Measurements from ENCODE around the gene C1orf21.

The C1orf21 gene

DNA sequence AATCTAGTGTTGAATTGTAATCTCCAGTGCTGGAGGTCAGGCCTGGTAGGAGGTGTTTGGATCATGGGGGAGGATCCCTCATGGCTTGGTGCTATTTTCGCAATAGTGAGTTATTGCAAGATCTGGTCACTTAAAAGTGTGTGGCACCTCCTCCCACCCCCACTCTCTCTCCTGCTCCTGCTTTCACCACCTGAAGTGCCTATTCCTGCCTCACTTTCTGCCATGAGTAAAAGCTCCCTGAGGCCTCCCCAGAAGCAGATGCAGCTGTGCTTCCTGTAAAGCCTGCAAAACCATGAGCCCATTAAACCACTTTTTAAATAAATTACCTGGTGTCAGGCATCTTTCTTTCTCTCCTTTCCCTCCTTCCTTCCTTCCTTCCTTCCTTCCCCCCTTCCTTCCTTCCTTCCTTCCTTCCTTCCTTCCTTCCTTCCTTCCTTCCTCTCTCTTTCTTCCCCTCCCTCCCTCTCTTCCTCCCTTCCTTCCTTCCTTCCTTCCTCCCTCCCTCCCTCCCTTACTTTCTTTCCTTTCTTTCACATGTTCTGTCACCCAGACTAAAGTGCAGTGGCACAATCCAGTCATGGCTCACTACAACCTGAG, 172.4 kb downstream of the C1orf21 start:
- no peak for DNase-seq

GRCh38 chr1:184562806-184563205, 176.0 kb downstream of the C1orf21 start:
- no peak for DNase-seq

GRCh38 chr1:184563308-184563707, 176.5 kb downstream of the C1orf21 start:
- peak; percentile 29 for DNase-seq

DNA sequence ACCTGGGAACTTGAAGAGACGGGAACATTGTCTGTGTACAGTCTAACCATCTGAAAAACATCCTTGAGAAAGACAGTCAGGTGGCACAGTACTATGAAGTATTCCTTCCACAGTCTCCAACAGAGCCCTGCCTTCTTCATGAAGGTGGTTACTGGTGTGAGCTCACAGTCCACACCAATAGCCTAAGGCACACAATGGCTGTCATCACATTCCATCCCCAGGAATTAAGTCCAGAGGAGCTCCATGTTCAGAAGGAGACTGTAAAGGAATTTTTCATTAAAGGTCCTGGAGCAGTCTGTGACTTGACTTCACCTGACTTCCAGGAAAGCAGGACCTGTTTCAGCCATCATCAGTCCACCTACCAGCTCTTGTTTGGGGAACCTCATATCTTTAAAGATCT, 180.2 kb downstream of the C1orf21 start:
- peak; percentile 9 for DNase-seq

GRCh38 chr1:184567637-184568036, 180.8 kb downstream of the C1orf21 start:
- DNase-seq = peak; percentile 53

GRCh38 chr1:184568148-184568547, 181.3 kb downstream of the C1orf21 start:
- DNase-seq = no peak

DNA sequence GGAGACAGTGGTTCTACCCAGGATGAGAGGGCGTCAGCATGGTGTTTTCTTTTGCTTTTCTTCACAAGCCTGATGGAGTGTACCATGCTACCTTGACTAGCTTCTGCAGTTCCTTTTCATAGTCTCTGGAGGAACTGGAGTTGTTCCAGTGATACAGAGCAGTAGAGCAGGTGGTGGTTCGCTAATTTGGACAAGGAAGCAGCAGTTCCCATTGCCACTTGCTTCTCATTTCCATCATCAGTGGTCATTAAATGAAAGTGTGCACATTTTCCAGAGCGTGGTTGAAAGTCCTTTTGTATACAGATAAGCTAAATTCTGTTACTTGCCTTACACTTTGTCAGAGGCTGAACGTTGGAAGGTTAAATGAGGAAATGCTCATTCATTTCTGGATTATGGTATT, 182.3 kb downstream of the C1orf21 start:
- no peak for DNase-seq

DNA sequence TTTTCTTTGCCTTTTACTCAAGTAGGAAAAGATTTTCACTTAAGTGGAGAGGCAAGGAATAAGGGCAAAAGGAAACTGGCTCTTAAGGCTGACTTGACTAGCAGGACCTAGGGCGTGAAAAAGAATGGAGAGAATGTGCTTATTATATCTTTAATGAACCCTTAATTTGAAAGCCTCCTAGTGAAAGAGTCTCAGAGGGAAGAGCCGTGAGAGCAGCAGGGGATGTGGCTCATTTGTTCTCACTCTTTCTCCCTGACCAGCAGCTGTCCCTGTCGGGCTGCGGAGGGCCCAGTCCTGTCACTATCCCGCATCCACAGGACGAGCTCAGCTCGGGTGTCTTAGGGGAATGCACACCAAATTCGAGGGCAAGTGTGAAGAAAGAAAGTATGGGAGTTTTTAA, 187.8 kb downstream of the C1orf21 start:
- no peak for DNase-seq

DNA sequence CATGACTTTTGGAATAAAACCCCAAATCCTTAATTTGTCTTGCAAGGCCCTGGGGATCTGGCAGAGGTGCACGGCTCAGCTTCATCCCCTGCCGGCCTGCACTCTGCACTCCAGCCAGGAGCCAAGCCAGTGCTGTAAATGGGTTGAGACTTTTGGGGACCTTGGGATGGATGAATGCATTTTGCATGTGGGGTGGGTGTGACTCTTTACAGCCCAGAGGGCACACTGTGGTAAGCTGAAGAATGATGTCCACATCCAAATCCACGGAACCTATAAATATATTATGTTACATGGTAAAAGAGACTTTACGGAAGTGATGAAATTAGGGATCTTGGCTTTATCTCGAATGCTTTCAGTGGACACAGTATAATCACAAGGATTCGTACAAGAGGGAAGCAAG, 190.0 kb downstream of the C1orf21 start:
- DNase-seq = no peak

- no peak for DNase-seq
Measured at GRCh38 chr1:184577319-184577718, 190.5 kb downstream of the C1orf21 start.

- DNase-seq = no peak
Measured at GRCh38 chr1:184582411-184582810, 195.6 kb downstream of the C1orf21 start.

GRCh38 chr1:184583849-184584248, 197.0 kb downstream of the C1orf21 start:
- no peak for DNase-seq

DNA sequence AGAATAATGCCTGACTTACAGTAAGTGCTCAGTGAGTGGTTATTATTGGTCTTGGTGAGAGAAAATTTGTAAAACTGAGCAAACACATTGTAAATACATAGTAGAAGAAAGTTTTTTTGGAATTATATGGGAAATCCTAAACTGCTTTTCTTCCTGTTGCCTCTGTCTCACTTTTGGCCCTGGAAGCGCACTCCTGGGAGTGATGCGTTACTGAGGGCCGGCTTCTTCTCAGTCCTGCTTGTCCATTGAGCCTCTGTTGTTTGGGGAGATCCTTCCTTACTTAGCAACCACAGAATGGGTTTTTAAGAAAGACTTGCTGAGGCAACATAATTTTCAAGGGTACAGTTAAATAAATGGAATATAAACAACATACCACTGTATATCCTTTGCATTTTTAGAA, 201.9 kb downstream of the C1orf21 start:
- DNase-seq = no peak

- no peak for DNase-seq
Measured at GRCh38 chr1:184590163-184590750, 203.4 kb downstream of the C1orf21 start.

DNA sequence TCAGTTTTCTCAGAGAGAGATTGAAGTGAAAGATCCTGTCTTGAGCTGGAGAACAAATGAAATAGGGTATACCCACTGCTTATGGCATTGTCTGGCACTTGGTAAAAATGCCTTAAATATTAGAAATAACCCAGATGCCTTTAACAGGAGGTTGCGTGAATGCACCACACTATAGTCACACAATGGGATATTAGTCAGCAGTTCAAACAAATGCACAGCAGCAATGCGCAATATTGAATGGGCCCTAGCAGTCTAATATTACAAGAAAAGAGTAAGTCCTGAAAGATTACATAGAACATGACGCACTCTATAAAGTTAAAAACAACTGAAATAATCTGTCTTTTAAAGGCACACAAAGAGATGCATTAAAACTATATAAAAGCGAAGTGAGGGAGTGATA, 206.8 kb downstream of the C1orf21 start:
- DNase-seq = peak; percentile 52

DNA sequence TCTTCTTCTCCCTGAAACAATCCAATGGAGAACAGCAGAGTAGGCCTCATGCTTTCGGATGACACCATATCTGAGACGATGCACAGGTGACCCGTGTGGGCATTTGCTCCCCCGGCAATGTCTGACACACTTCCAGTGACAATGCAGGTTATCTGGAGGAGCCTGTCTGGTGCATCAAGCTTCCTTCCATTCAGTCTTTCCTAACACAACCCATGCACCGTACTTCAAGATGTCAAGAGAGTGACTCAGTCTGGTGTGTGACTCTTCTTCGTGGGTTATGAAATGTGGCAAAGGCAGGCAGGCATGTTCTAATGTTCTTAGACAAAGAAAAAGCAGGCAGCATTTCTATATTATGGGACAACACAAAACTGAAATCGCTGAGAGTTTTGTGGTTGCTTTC, 208.8 kb downstream of the C1orf21 start:
- peak; percentile 68 for DNase-seq

GRCh38 chr1:184596950-184597645, 210.3 kb downstream of the C1orf21 start:
- DNase-seq = no peak

DNA sequence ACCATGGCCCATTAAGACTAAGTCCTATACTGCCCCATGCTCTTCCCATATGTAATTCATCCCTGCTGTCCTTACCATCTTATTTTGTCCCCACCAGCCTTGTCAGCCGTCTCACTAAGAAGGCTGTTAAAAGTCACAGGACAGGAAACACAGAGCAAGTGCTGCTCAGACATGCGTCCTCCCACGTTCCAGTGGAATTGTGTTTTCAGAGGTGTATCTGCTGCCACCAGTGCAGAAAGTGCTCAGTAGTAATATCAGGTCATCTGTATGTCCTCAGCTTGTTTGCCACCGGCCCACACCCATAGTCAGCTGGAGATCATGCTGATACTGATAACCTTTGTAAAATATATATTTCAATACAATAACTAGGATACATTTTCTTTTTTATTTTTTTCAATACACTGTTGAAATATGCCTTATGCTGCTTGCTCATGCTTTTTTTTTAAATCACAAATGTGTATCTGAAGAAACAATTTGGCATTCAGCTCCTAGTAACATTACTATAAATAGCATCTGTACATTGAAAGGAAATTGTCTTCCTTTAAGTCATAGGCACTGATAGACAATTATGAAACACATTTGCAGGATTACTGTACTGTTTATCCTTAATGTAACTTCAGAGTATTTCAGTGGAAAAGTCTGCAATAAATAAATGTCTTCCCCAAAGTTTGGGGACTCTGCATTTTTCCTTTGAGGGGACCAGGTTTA, 211.0 kb downstream of the C1orf21 start:
- peak; percentile 52 for DNase-seq

DNA sequence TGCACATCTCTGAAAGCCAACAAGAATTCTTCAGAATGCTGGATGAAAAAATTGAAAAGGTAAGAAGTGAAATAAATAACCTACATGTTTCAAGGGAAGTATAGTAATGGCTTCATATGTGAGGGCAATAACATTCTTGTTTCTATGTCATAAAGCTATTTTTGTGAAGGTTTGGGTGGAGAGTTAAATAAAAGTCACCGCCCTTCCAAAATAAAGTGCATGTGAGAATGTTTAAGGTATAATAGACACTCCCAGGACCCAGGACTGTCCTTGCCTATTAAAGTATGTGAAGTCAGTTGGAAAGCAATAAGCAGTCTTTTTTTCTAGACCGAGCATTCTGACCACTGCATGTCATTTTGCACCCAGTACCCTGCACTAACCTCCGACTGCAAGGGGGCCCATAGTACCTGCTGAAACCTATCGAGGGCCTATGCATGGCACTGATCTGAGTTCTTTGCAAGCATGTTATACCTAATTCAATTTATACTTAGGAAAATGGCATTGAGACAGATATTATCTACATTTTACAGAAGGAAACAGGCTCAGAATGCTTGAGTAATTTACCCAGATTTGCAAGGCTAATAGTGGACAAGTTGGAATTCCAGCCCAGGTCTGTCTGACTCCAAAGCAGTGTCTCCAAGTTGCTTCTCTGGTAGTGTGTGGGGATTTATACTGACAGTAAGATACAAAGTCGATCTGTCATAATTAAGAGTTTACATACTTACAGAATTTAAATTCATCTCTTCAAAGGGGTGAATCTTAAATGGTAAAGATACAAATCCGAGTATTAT, 211.8 kb downstream of the C1orf21 start:
- DNase-seq = no peak

DNA sequence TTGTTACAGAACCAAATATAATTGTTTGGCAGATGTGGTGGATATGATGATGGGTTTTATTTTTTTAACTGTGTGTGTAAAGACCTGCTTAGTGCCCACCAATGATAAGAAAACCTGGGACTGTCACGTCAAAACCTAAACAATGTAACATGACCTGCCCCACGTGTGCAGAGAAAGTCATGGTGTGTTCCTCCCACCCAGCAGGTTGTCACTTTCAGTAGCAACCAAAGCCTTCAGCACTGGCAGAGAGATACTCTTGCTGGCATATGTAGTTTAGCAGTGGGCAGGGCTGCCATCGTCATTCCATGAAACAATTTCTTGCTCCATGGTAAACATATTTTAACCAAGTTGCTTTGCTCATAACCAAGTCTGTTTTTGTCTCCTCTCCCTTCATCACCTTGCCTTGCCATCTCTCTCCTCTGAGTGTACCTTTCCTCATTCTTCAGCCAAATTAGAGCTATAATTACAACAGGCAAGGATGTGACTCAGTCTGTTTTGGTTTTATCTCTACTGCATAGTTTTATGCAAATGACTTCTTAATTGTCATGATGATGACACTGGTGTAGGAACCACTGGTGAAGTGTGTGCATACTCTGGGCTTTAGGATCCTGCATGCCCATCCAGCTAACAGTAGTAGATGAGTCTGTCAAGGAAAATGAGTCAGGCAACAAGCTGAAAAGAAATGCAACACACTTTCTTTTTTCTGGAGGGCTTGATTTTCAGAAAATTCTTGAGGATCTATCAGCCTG, 217.5 kb downstream of the C1orf21 start:
- DNase-seq = no peak

DNA sequence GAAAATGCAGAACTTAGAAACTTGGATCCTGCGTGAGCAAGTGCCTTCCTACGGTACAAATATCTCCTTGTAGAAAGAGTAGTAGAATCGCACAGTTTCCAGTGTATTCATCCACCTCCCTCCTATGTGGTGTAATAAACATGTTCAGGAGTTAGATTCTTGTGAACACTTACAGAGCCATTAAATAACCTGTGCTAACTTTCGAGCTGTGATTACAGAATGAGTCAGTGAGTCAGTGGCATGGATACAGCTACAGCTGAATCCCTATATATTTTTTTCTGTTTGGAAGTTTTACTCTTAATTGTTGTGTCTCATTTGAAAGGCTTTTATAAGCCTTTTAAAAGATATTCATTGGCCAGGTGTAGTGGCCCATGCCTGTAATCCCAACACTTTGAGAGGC, 219.1 kb downstream of the C1orf21 start:
- DNase-seq = no peak

DNA sequence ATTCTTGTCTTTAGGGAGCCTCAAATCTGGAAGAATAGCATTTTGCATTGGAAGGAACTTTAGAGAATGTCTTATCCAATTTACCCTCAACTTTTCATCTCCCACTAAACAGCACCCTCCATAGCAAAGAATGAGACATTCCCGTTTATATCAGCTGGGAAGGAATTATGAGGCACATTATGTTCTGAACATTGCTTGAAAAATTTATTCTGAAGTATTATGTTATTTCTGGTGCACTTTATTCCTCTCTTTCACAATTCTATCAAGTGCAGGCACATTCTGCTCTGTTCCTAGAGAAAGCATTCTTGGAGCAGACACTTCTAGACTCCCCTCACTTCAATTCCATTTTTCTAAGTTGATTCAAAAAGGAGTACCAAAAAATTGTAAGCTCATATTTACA, 220.0 kb downstream of the C1orf21 start:
- DNase-seq = no peak
